Breast epithelium (tissue), 4 donors: ENCODE measurements around the gene ACOT13. TPM values are rescaled to one million over a fixed set of nuclear protein-coding genes. Genes with fewer than 3 reads are reported as not detected.
"Not testable (repeated sequence)": the region's sequence is repeated elsewhere in the genome, so short reads cannot be mapped to it uniquely, and the experiment has no call there.

Experiments
- DNase-seq, 2 donors: peaks; one replicate each; pipeline ENCODE4 v3.0.0-alpha.2; 2019; ENCODE audit warnings: low spot score in 2 of 2
- H3K27ac ChIP-seq, 2 donors: fragments of 200-600 bp; sonication (generic) in 1 of 2; one replicate each; pipeline ENCODE4 v1.5.1; 2016 to 2019; ENCODE audit warnings: mild to moderate bottlenecking in 1 of 2
- H3K27me3 ChIP-seq, 2 donors: fragments of 200-600 bp; sonication (generic) in 1 of 2; one replicate each; pipeline versions ENCODE4 v1.5.1 to v1.6.0; 2017 to 2019; ENCODE audit warnings: control low read depth in 1 of 2, mild to moderate bottlenecking in 1 of 2
- H3K36me3 ChIP-seq: fragments of 200-600 bp; one replicate; pipeline ENCODE4 v1.5.1; 2019
- H3K4me1 ChIP-seq, 2 donors: fragments of 200-600 bp; sonication (generic); one replicate each; pipeline ENCODE4 v1.5.1; 2016 to 2019; ENCODE audit warnings: control low read depth in 1 of 2
- H3K4me3 ChIP-seq, 3 donors: fragments of 200-600 bp; sonication (generic); 1 replicate in 2 of 3; 2 replicates in 1 of 3; pipeline ENCODE4 v1.5.1; 2016 to 2019; ENCODE audit warnings: mild to moderate bottlenecking in 3 of 3, moderate library complexity in 2 of 3
- H3K9me3 ChIP-seq, 2 donors: fragments of 200-600 bp; sonication (generic) in 1 of 2; one replicate each; pipeline ENCODE4 v1.5.1; 2016 to 2019; ENCODE audit warnings: control low read depth in 1 of 2
- POLR2A ChIP-seq: fragments of 450-650 bp; IDR thresholded peaks from one replicate; pipeline ENCODE4 v1.6.1; 2016; ENCODE audit warnings: antibody characterized with exemption, mild to moderate bottlenecking, moderate library complexity
- POLR2AphosphoS5 ChIP-seq, 3 donors: sonication (generic); formaldehyde crosslinking; IDR thresholded peaks; one replicate each; pipeline ENCODE4 v1.6.1; 2017; ENCODE audit warnings: antibody characterized with exemption in 3 of 3
- intact Hi-C: fragments of 100-400 bp; cut with DNase I; formaldehyde crosslinking; loops from one replicate; pipeline ENCODE4 v1.15.1; 2023; ENCODE audit warnings: low total_unique reads
- total RNA-seq, 3 donors: library from RNA; depleted of rRNA; stranded (reverse); fragments of >200 nt; gene quantifications; one replicate each; pipeline ENCODE4 v1.1.0, GENCODE V29; 2016
- TF ChIP-seq, protein P1 (sequence below), 3 donors: fragments of 450-650 bp; IDR thresholded peaks; one replicate each; pipeline ENCODE4 v1.5.1; 2016 to 2017; ENCODE audit warnings: antibody characterized with exemption in 3 of 3, mild to moderate bottlenecking in 3 of 3, moderate library complexity in 3 of 3

The ACOT13 gene
- total RNA-seq, 3 donors from 2014 or later = 6.3 to 12.0 (median 8.2) TPM

DNA sequence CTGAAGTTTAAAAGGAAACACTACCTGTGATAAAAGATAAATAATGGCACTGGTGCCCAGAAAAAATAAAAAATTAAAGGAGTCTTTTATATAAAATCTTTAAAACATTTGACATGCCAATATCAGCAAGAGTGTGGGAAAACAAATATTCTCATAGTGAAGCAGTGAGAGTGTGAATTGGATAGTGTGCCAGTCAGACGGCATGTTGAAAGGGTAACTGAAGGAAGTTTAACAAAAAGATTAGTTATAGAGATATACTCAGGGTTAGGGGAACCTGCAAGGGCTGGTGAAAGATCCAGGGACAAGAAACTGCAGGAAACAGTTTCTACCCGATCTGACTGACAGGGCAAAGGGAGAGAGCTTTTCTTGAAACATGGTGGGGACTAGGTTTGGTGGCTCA, 85.6 kb downstream of the ACOT13 start:
- Histone ChIP-seq H3K36me3 (no peaks in the 10 kb centered on the region), H3K4me1 (no peaks in the 10 kb centered on the region), H3K27me3 (no peaks in the 10 kb centered on the region), H3K27ac (no peak overlapping the region), H3K9me3 (no peaks in the 10 kb centered on the region), H3K4me3 (no peak overlapping the region)
- no peak for DNase-seq
- intact Hi-C loops = no loop called here
- TF ChIP-seq POLR2A = no peak
- TF ChIP-seq, protein P1, sequence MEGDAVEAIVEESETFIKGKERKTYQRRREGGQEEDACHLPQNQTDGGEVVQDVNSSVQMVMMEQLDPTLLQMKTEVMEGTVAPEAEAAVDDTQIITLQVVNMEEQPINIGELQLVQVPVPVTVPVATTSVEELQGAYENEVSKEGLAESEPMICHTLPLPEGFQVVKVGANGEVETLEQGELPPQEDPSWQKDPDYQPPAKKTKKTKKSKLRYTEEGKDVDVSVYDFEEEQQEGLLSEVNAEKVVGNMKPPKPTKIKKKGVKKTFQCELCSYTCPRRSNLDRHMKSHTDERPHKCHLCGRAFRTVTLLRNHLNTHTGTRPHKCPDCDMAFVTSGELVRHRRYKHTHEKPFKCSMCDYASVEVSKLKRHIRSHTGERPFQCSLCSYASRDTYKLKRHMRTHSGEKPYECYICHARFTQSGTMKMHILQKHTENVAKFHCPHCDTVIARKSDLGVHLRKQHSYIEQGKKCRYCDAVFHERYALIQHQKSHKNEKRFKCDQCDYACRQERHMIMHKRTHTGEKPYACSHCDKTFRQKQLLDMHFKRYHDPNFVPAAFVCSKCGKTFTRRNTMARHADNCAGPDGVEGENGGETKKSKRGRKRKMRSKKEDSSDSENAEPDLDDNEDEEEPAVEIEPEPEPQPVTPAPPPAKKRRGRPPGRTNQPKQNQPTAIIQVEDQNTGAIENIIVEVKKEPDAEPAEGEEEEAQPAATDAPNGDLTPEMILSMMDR (IDR thresholded peaks at IDR 0.05) = no peak
- no peak for TF ChIP-seq POLR2AphosphoS5 (IDR thresholded peaks at IDR 0.05)

- Histone ChIP-seq H3K4me1 (no peaks in the 10 kb centered on the region), H3K27ac (no peak overlapping the region), H3K4me3 (no peak overlapping the region), H3K36me3 (no peaks in the 10 kb centered on the region), H3K27me3 (no peaks in the 10 kb centered on the region), H3K9me3 (no peaks in the 10 kb centered on the region)
- DNase-seq = no peak
- intact Hi-C loops = no loop called here
- TF ChIP-seq, protein P1 (IDR thresholded peaks at IDR 0.05) = no peak
- no peak for TF ChIP-seq POLR2AphosphoS5 (IDR thresholded peaks at IDR 0.05)
Observed at GRCh38 chr6:24752917-24753492, 86.1 kb downstream of the ACOT13 start.

DNA sequence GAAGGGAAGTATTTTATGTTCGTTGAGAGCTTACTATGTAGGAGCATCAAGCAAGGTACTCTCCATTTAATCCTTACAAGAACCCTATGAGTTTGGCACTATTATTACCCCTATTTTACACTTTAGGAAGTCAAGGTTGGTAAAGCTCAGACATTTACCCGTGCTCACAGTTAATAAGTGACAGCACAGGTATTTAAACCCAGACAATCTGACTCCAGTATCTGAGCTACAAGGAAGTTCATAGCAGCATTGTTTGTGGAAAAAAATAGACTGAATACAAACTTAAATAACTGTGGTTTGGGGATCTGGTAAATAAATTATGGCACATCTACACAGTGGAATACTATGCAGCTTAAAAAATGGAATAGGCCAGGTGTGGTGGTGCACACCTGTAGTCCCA, 86.7 kb downstream of the ACOT13 start:
- intact Hi-C loops = no loop called here
- no peaks in the 10 kb centered on the region for H3K9me3 ChIP-seq
- no peaks in the 10 kb centered on the region for H3K4me1 ChIP-seq
- TF ChIP-seq POLR2A (no peak), POLR2AphosphoS5 (IDR thresholded peaks at IDR 0.05) (no peak)
- TF ChIP-seq, protein P1 (IDR thresholded peaks at IDR 0.05) = no peak
- no peaks in the 10 kb centered on the region for H3K36me3 ChIP-seq
- no peak overlapping the region for H3K27ac ChIP-seq
- DNase-seq = no peak
- H3K4me3 ChIP-seq = no peak overlapping the region
- no peaks in the 10 kb centered on the region for H3K27me3 ChIP-seq

GRCh38 chr6:24754378-24754777, 87.5 kb downstream of the ACOT13 start:
- H3K4me1 ChIP-seq, H3K36me3 ChIP-seq, H3K9me3 ChIP-seq, intact Hi-C loops, H3K4me3 ChIP-seq, H3K27ac ChIP-seq, DNase-seq, H3K27me3 ChIP-seq: not testable (repeated sequence)

Other genes starting within 250 kb of the ACOT13 start
- 1 to 10 TPM; 1.3 to 7.7 (median 2.5) TPM for gene GPLD1, start 177.5 kb upstream of the ACOT13 start, total RNA-seq
- 1 to 10 TPM; 3.9 to 6.4 (median 6.1) TPM for gene ALDH5A1, start 172.1 kb upstream of the ACOT13 start, total RNA-seq
- gene KIAA0319, start 20.9 kb upstream of the ACOT13 start, total RNA-seq = under 1 TPM in 2 of 3 donors, not detected in 1; under 0.01 to 0.15 TPM
- 10 to 100 TPM; 31.5 to 40.6 (median 37.2) TPM for gene TDP2, start 178 bp upstream of the ACOT13 start, total RNA-seq
- 10 to 100 TPM; 57.0 to 86.1 (median 66.1) TPM for gene C6orf62, start 52.1 kb downstream of the ACOT13 start, total RNA-seq
- 10 to 100 TPM in 2 of 3 donors, 1 to 10 TPM in 1; 8.5 to 42.1 (median 27.2) TPM for gene GMNN, start 107.9 kb downstream of the ACOT13 start, total RNA-seq
- not detected for gene ARMH2, start 131.8 kb downstream of the ACOT13 start, total RNA-seq